ENCODE results near the gene PARVB. TPM values are rescaled to one million over a fixed set of nuclear protein-coding genes. Genes with fewer than 3 reads are reported as not detected.

Gene PARVB
- total and polyA plus RNA-seq, 2 of the 8 experiments (the other 6 are each of a cell fraction or from before 2014, with no cell fraction given) = 14.5 to 18.6 TPM

- no peak for TF ChIP-seq CHD7 (IDR thresholded peaks at IDR 0.05; ENCODE audit: insufficient replicate concordance, low read length)
- no peak for TF ChIP-seq SP1 (IDR thresholded peaks at IDR 0.05; ENCODE audit: low read depth, low read length)
- no peak for TF ChIP-seq CBX8 (IDR thresholded peaks at IDR 0.05; ENCODE audit: borderline replicate concordance, low read depth, low read length)
- no peak for TF ChIP-seq NRF1 (IDR thresholded peaks at IDR 0.05; ENCODE audit: low read depth, low read length)
- no peak for TF ChIP-seq SP4 (IDR thresholded peaks at IDR 0.05; ENCODE audit: low read length)
- TF ChIP-seq HDAC2 (IDR thresholded peaks at IDR 0.05; ENCODE audit: borderline replicate concordance in 1 of 2, low read depth in 2 of 2, low read length in 2 of 2) = no peak
- no peak for TF ChIP-seq ATF2 (IDR thresholded peaks at IDR 0.05; ENCODE audit: low read length)
- TF ChIP-seq KDM4A (IDR thresholded peaks at IDR 0.05; ENCODE audit: low read depth, low read length, severe bottlenecking) = no peak
- no peak for TF ChIP-seq YY1 (IDR thresholded peaks at IDR 0.05; ENCODE audit: low read depth, low read length)
- TF ChIP-seq NANOG (IDR thresholded peaks at IDR 0.05; ENCODE audit: insufficient read depth, low read depth, low read length, poor library complexity, severe bottlenecking) = no peak
These were observed 135.7 kb downstream of the PARVB start (continued) for GRCh38 chr22:44159811-44160210.
